Hepatic stellate cell (primary cell): Measurements from ENCODE around the gene STX1B.
A peak's percentile ranks its signal among the peaks of the same experiment; 100 is the strongest.

Experiments used
- DNase-seq: peaks from one replicate; pipeline ENCODE4 v3.0.0; 2011; ENCODE audit warnings: low spot score

The STX1B gene

GRCh38 chr16:30979170-30980022 lies 31.0 kb downstream of the STX1B start:
- no peak for DNase-seq

- DNase-seq: no peak
These were observed 32.9 kb downstream of the STX1B start for GRCh38 chr16:30977502-30977901.

GRCh38 chr16:30976486-30976885 lies 34.0 kb downstream of the STX1B start:
- no peak for DNase-seq

- DNase-seq: no peak
These were observed 36.1 kb downstream of the STX1B start for GRCh38 chr16:30974348-30974747.

- DNase-seq: peak; percentile 41
These were observed 37.6 kb downstream of the STX1B start for GRCh38 chr16:30972872-30973271.

- no peak for DNase-seq
These were observed 39.1 kb downstream of the STX1B start for GRCh38 chr16:30971298-30971697.

- DNase-seq: no peak
These were observed 41.1 kb downstream of the STX1B start for GRCh38 chr16:30969246-30969842.

GRCh38 chr16:30967795-30968194 lies 42.6 kb downstream of the STX1B start:
- DNase-seq: no peak

GRCh38 chr16:30966033-30966619 lies 44.3 kb downstream of the STX1B start:
- DNase-seq: no peak

- no peak for DNase-seq
These were observed 45.0 kb downstream of the STX1B start for GRCh38 chr16:30965436-30965835.

- no peak for DNase-seq
These were observed 45.7 kb downstream of the STX1B start for GRCh38 chr16:30964574-30965226.

GRCh38 chr16:30963925-30964511 lies 46.4 kb downstream of the STX1B start:
- no peak for DNase-seq

GRCh38 chr16:30961384-30961783 lies 49.1 kb downstream of the STX1B start:
- DNase-seq: no peak

GRCh38 chr16:30958175-30959079 lies 52.0 kb downstream of the STX1B start:
- peak; percentile 88 for DNase-seq

- DNase-seq: peak; percentile 97
These were observed 52.8 kb downstream of the STX1B start, which contains the start of gene SETD1A for GRCh38 chr16:30957456-30958174. Gene SETD1A, plus strand, starts transcription at chr16:30957754. Its CDS starts 978 bp downstream, at chr16:30958732.

GRCh38 chr16:30956601-30957455 lies 53.6 kb downstream of the STX1B start:
- peak; percentile 89 for DNase-seq

- DNase-seq: no peak
These were observed 55.4 kb downstream of the STX1B start for GRCh38 chr16:30954993-30955392.

- DNase-seq: peak; percentile 50
These were observed 56.8 kb downstream of the STX1B start for GRCh38 chr16:30953511-30954124.

GRCh38 chr16:30953111-30953510 lies 57.3 kb downstream of the STX1B start:
- no peak for DNase-seq
